Loucy (cell line): ENCODE measurements around the gene GTF2F2.

Experiments used
- H2AFZ ChIP-seq: fragments of 200-600 bp; sonication (generic); 2 replicates; pipeline ENCODE4 v1.6.0; 2016; ENCODE audit warnings: antibody characterized with exemption, mild to moderate bottlenecking, low read length, moderate library complexity
- H3F3A ChIP-seq: fragments of 200-600 bp; 2 replicates; pipeline ENCODE4 v1.6.0; 2016; ENCODE audit warnings: antibody characterized with exemption, low read depth, mild to moderate bottlenecking
- H3K27me3 ChIP-seq: fragments of 200-600 bp; sonication (generic); 2 replicates; pipeline ENCODE4 v1.6.1; 2014; ENCODE audit warnings: low read length, mild to moderate bottlenecking; ENCODE audit not compliant: insufficient read depth, poor library complexity, severe bottlenecking
- H3K36me3 ChIP-seq: fragments of 200-600 bp; sonication (generic); 2 replicates; pipeline ENCODE4 v1.6.1; 2016; ENCODE audit warnings: low read length; ENCODE audit not compliant: insufficient read depth
- H3K4me1 ChIP-seq: fragments of 200-600 bp; sonication (generic); 2 replicates; pipeline ENCODE4 v1.5.1; 2014; ENCODE audit warnings: low read length, mild to moderate bottlenecking; ENCODE audit not compliant: insufficient read depth, poor library complexity, severe bottlenecking
- H3K4me2 ChIP-seq: fragments of 200-600 bp; sonication (generic); 2 replicates; pipeline ENCODE4 v1.6.0; 2014; ENCODE audit warnings: antibody characterized with exemption, low read length, low read depth, mild to moderate bottlenecking; ENCODE audit not compliant: poor library complexity, severe bottlenecking
- H3K4me3 ChIP-seq: fragments of 200-600 bp; sonication (generic); 2 replicates; pipeline ENCODE4 v1.5.1; 2014; ENCODE audit warnings: low read length, mild to moderate bottlenecking, mixed read lengths; ENCODE audit not compliant: poor library complexity, severe bottlenecking
- H3K79me2 ChIP-seq: fragments of 200-600 bp; sonication (generic); 2 replicates; pipeline ENCODE4 v1.6.1; 2014; ENCODE audit warnings: low read length; ENCODE audit not compliant: insufficient read depth
- H3K9ac ChIP-seq: fragments of 200-600 bp; sonication (generic); 2 replicates; pipeline ENCODE4 v1.6.0; 2014; ENCODE audit warnings: mild to moderate bottlenecking, low read depth, low read length, moderate library complexity; ENCODE audit not compliant: poor library complexity, severe bottlenecking
- H3K9me2 ChIP-seq: fragments of 200-600 bp; sonication (generic); replicated peaks from 2 replicates; pipeline ENCODE4 v1.6.1; 2016; ENCODE audit warnings: low read depth, low read length, mixed read lengths
- H3K9me3 ChIP-seq: fragments of 200-600 bp; sonication (generic); 2 replicates; pipeline ENCODE4 v1.6.1; 2014; ENCODE audit warnings: mild to moderate bottlenecking, antibody characterized with exemption, low read length, low read depth; ENCODE audit not compliant: insufficient read depth
- H4K20me1 ChIP-seq: fragments of 200-600 bp; sonication (generic); 2 replicates; pipeline ENCODE4 v1.6.0; 2014; ENCODE audit warnings: antibody characterized with exemption, low read length, mild to moderate bottlenecking; ENCODE audit not compliant: insufficient read depth, poor library complexity, severe bottlenecking
- EZH2phosphoT487 ChIP-seq: fragments of 200-600 bp; IDR thresholded peaks from 2 replicates; pipeline ENCODE4 v1.6.1; 2018; ENCODE audit warnings: antibody characterized with exemption, mild to moderate bottlenecking, moderate library complexity, borderline replicate concordance
- TF ChIP-seq, protein P1 (sequence below): fragments of 200-600 bp; sonication (generic); conservative IDR thresholded peaks from 2 replicates; pipeline ENCODE4 v1.5.1; 2014; ENCODE audit warnings: mild to moderate bottlenecking, antibody characterized with exemption, low read length

Gene GTF2F2

DNA sequence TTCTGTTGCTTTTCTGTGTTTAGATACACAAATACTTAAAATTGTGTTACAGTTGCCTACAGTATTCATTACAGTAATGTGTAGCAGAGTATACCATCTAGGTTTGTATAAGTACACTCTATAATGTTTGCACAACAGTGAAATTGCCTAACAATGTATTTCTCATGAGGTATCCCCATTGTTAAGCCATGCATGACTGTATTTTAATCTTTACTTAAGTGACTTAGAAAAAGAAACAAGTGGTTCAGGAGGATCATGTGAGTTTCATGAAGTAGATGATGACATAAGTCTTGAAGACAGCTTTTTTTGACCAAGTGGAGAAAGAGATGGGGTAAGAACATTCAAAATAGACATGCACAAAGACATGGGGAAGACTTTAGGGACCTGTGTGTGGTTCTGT, 88.9 kb downstream of the GTF2F2 start:
- H3K4me2 ChIP-seq, result no peak overlapping the region
- no peaks in the 10 kb centered on the region for H4K20me1 ChIP-seq
- H3K9ac ChIP-seq, result no peak overlapping the region
- H3K4me1 ChIP-seq, result no peaks in the 10 kb centered on the region
- H3K27me3 ChIP-seq, result no peaks in the 10 kb centered on the region
- peaks cover 20% of the 10 kb centered on the region; the same call in 1 of the 2 replicates for H3K36me3 ChIP-seq
- H3K4me3 ChIP-seq, result no peak overlapping the region
- H3F3A ChIP-seq, result no peaks in the 10 kb centered on the region
- no peaks in the 10 kb centered on the region for H3K9me3 ChIP-seq
- TF ChIP-seq, protein P1, sequence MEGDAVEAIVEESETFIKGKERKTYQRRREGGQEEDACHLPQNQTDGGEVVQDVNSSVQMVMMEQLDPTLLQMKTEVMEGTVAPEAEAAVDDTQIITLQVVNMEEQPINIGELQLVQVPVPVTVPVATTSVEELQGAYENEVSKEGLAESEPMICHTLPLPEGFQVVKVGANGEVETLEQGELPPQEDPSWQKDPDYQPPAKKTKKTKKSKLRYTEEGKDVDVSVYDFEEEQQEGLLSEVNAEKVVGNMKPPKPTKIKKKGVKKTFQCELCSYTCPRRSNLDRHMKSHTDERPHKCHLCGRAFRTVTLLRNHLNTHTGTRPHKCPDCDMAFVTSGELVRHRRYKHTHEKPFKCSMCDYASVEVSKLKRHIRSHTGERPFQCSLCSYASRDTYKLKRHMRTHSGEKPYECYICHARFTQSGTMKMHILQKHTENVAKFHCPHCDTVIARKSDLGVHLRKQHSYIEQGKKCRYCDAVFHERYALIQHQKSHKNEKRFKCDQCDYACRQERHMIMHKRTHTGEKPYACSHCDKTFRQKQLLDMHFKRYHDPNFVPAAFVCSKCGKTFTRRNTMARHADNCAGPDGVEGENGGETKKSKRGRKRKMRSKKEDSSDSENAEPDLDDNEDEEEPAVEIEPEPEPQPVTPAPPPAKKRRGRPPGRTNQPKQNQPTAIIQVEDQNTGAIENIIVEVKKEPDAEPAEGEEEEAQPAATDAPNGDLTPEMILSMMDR, result no peak
- no peak for TF ChIP-seq EZH2phosphoT487
- H3K79me2 ChIP-seq, result no peaks in the 10 kb centered on the region
- H3K9me2 ChIP-seq, result no peaks in the 10 kb centered on the region
- no peak overlapping the region for H2AFZ ChIP-seq

DNA sequence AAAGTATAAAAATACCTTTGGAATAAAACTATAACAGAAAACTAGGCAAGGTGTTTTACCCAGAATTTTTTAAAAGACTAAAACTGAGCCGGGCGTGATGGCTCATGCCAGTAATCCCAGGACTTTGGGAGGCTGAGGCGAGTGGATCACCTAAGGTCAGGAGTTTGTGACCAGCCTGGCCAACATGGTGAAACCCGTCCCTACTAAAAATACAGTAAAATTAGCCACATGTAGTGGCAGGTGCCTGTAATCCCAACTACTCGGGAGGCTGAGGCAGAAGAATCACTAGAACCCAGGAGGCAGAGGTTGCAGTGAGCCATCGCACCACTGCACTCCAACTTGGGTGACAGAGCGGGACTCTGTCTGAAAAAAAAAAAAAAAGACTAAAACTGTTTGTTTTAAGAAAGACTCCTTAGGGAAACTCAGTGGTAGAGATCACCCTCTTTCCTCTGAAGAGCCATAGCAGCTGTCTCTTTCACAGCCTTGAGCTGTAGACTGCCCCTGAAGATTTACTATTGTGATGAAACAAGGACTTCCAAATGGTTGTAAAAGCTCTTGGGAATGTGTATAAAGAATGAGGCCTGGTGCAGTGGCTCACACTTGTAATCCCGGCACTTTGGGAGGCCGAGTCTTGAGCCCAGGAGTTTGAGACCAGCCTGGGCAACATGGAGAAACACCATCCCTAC, 95.2 kb downstream of the GTF2F2 start:
- Histone ChIP-seq H3K27me3 (no peaks in the 10 kb centered on the region), H3K9me3 (no peaks in the 10 kb centered on the region), H3K4me1 (no peaks in the 10 kb centered on the region), H3K4me3 (no peak overlapping the region), H3F3A (no peaks in the 10 kb centered on the region), H3K79me2 (no peaks in the 10 kb centered on the region), H2AFZ (no peak overlapping the region), H4K20me1 (peaks cover 4% of the 10 kb centered on the region), H3K4me2 (no peak overlapping the region), H3K36me3 (peaks cover 4% of the 10 kb centered on the region; the same call in 1 of the 2 replicates), H3K9me2 (no peaks in the 10 kb centered on the region), H3K9ac (no peak overlapping the region)
- TF ChIP-seq EZH2phosphoT487, result no peak
- TF ChIP-seq, protein P1, result no peak

DNA sequence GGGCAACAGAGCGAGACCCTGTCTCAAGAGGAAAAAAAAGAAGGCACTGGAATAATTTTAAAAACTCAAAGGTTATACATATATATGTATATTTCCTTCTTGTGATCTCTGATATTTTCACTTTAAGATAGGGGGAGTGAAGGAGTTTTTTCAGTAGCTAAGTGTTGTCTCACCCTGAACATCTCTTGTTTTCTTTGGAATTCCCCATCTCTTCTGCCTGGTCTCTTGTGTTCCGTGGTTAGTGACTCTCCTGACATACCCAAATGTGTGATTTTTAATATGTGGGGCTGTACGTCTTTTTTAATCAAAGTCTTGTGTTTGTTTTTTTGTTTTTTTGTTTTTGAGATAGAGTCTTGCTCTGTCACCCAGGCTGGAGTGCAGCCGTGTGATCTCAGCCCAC, 95.9 kb downstream of the GTF2F2 start:
- Histone ChIP-seq H3K4me1 (no peaks in the 10 kb centered on the region), H3K4me3 (no peak overlapping the region), H3K27me3 (no peaks in the 10 kb centered on the region), H3K4me2 (no peak overlapping the region), H3F3A (no peaks in the 10 kb centered on the region), H3K36me3 (no peaks in the 10 kb centered on the region), H4K20me1 (peaks cover 4% of the 10 kb centered on the region), H3K9me3 (no peaks in the 10 kb centered on the region), H2AFZ (no peak overlapping the region), H3K9ac (no peak overlapping the region), H3K79me2 (no peaks in the 10 kb centered on the region), H3K9me2 (no peaks in the 10 kb centered on the region)
- no peak for TF ChIP-seq EZH2phosphoT487
- TF ChIP-seq, protein P1, result no peak
